WTC11 (cell line): ENCODE measurements around the gene CFAP126. TPM values are rescaled to one million over a fixed set of nuclear protein-coding genes. Genes with fewer than 3 reads are reported as not detected.
A peak's percentile ranks its signal among the peaks of the same experiment; 100 is the strongest.
"Not testable (repeated sequence)": the region's sequence is repeated elsewhere in the genome, so short reads cannot be mapped to it uniquely, and the experiment has no call there.

Experiments
- ATAC-seq: fragments of 200-7000 bp; cut with Tn5 transposase; 2 replicates; pipeline ENCODE4 v1.10.0; 2021; ENCODE audit warnings: mild to moderate bottlenecking, moderate library complexity
- CTCF ChIA-PET: fragments of 300-600 bp; sonication (Branson Sonifier 250); formaldehyde crosslinking; loops from one replicate; lab custom pipeline; 2021; ENCODE audit warnings: antibody characterized with exemption; lab: Charles Lee
- POLR2A ChIA-PET: fragments of 350-600 bp; sonication (Branson Sonifier 250); formaldehyde crosslinking; loops from one replicate; lab custom pipeline; 2021; ENCODE audit warnings: antibody characterized with exemption; lab: Charles Lee
- DNase-seq: peaks from one replicate; pipeline ENCODE4 v3.0.0; 2021; ENCODE audit warnings: low spot score
- H3K27ac Mint-ChIP-seq: 2 replicates; pipeline ENCODE4 v1.8.0; 2021; ENCODE audit warnings: mixed read lengths
- H3K27me3 Mint-ChIP-seq: 2 replicates; pipeline ENCODE4 v1.8.0; 2021; ENCODE audit warnings: low read depth, mild to moderate bottlenecking, moderate library complexity, mixed read lengths
- H3K36me3 Mint-ChIP-seq: 2 replicates; pipeline ENCODE4 v1.8.0; 2021; ENCODE audit warnings: mixed read lengths
- H3K4me1 Mint-ChIP-seq: 2 replicates; pipeline ENCODE4 v1.8.0; 2022; ENCODE audit warnings: mixed read lengths
- H3K4me3 Mint-ChIP-seq: 2 replicates; pipeline ENCODE4 v1.8.0; 2021; ENCODE audit warnings: mild to moderate bottlenecking, moderate library complexity, mixed read lengths
- H3K9me3 Mint-ChIP-seq: 2 replicates; pipeline ENCODE4 v1.8.0; 2021; ENCODE audit warnings: mixed read lengths
- ATF1 ChIP-seq: sonication (generic); formaldehyde crosslinking; IDR thresholded peaks from 2 replicates; pipeline ENCODE4 v1.8.1; 2023; ENCODE audit warnings: mild to moderate bottlenecking, moderate library complexity, missing genetic modification reagents
- ESRRA ChIP-seq: sonication (generic); formaldehyde crosslinking; IDR thresholded peaks from 2 replicates; pipeline ENCODE4 v1.8.1; 2022; ENCODE audit warnings: mild to moderate bottlenecking, missing genetic modification reagents, borderline replicate concordance
- ETV6 ChIP-seq: sonication (generic); formaldehyde crosslinking; IDR thresholded peaks from 2 replicates; pipeline ENCODE4 v1.8.1; 2022; ENCODE audit warnings: mild to moderate bottlenecking, missing genetic modification reagents
- FOXK1 ChIP-seq: sonication (generic); formaldehyde crosslinking; IDR thresholded peaks from 2 replicates; pipeline ENCODE4 v1.8.0; 2022; ENCODE audit warnings: mild to moderate bottlenecking, moderate library complexity, missing genetic modification reagents
- FOXP1 ChIP-seq: sonication (generic); formaldehyde crosslinking; IDR thresholded peaks from 2 replicates; pipeline ENCODE4 v1.8.0; 2022; ENCODE audit warnings: missing genetic modification reagents, mild to moderate bottlenecking, moderate library complexity, borderline replicate concordance
- GABPB1 ChIP-seq: sonication (generic); formaldehyde crosslinking; IDR thresholded peaks from 2 replicates; pipeline ENCODE4 v1.8.1; 2023; ENCODE audit warnings: mild to moderate bottlenecking, missing genetic modification reagents
- MYBL2 ChIP-seq: sonication (generic); formaldehyde crosslinking; IDR thresholded peaks from 2 replicates; pipeline ENCODE4 v1.8.1; 2023; ENCODE audit warnings: mild to moderate bottlenecking, moderate library complexity, missing genetic modification reagents
- SP1 ChIP-seq: sonication (generic); formaldehyde crosslinking; conservative IDR thresholded peaks from 2 replicates; pipeline ENCODE4 v1.8.1; 2022; ENCODE audit warnings: missing genetic modification reagents
- TCF7 ChIP-seq: sonication (generic); formaldehyde crosslinking; IDR thresholded peaks from 2 replicates; pipeline ENCODE4 v1.8.0; 2022; ENCODE audit warnings: mild to moderate bottlenecking, low read depth, missing genetic modification reagents, moderate library complexity
- TP53 ChIP-seq: sonication (generic); formaldehyde crosslinking; IDR thresholded peaks from 2 replicates; pipeline ENCODE4 v1.8.1; 2023; ENCODE audit warnings: mild to moderate bottlenecking, missing genetic modification reagents
- ZNF396 ChIP-seq: fragments of 250-450 bp; sonication (Bioruptor Pico); IDR thresholded peaks from 2 replicates; pipeline ENCODE4 v1.8.0; 2021; ENCODE audit warnings: mild to moderate bottlenecking, moderate library complexity, borderline replicate concordance
- total RNA-seq: library from RNA; stranded (reverse); gene quantifications from 3 replicates; pipeline ENCODE4 v1.2.3, GENCODE V29; 2021
- TF ChIP-seq, protein P1 (sequence below): sonication (generic); formaldehyde crosslinking; IDR thresholded peaks from 2 replicates; pipeline ENCODE4 v1.8.1; 2023; ENCODE audit warnings: mild to moderate bottlenecking, moderate library complexity, missing genetic modification reagents
- TF ChIP-seq, protein P2 (sequence below): sonication (generic); formaldehyde crosslinking; IDR thresholded peaks from 2 replicates; pipeline ENCODE4 v1.8.0; 2022; ENCODE audit warnings: mild to moderate bottlenecking, missing genetic modification reagents
- TF ChIP-seq, protein P3 (sequence below): sonication (generic); formaldehyde crosslinking; IDR thresholded peaks from 2 replicates; pipeline ENCODE4 v1.8.1; 2022; ENCODE audit warnings: low read depth, mild to moderate bottlenecking, moderate library complexity, missing genetic modification reagents, borderline replicate concordance
- TF ChIP-seq, protein P4 (sequence below): fragments of 250-450 bp; sonication (Bioruptor Pico); IDR thresholded peaks from 2 replicates; pipeline ENCODE4 v1.9.0; 2021; ENCODE audit warnings: moderate library complexity, mild to moderate bottlenecking, inconsistent platforms, borderline replicate concordance
- TF ChIP-seq, protein P5 (sequence below): sonication (generic); formaldehyde crosslinking; IDR thresholded peaks from 2 replicates; pipeline ENCODE4 v1.8.0; 2022; ENCODE audit warnings: missing genetic modification reagents
- TF ChIP-seq, protein P6 (sequence below): sonication (generic); formaldehyde crosslinking; IDR thresholded peaks from 2 replicates; pipeline ENCODE4 v1.8.1; 2023; ENCODE audit warnings: mild to moderate bottlenecking, missing genetic modification reagents, moderate library complexity

The CFAP126 gene
- total RNA-seq, 1 experiment from 2014 or later, result not detected

DNA sequence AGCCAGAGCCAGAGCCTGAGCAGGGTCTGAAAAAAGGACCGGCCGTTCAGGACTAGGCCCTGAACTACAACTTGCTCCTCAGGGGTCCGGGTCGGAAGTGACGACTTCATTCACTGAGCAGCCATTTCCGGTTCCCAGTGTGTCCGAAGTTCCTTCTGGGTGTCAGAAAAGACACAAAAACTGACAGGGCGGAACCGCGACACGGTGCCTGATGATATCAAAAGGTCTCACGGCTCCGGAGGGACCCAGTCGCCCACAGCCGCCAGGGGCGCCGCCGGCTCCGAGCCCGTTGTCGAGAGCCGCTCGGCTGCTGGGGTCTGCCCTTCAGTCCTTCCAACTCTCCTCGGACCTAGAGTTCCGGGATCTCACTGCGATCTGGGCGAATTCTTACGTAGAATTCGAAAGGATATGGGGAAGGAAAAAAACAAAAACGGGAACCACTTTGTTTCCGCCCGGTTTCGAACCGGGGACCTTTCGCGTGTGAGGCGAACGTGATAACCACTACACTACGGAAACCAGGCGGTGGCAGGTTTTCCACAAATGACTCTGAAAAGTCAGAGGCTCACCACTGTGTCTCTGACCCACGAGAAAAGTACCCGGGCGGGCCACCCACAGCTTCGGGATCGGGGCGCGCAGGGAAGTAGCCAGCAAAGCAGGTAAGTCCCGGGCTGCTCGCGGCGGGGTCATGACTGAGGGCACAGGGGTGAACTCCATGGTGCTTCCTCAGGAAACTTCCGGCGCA, 31.8 kb upstream of the CFAP126 start (continued):
- TF ChIP-seq MYBL2 (CRISPR knock-in tag) (peak; percentile 81), FOXK1 (CRISPR knock-in tag) (peak; percentile 9; the same call in 1 of the 2 replicates), SP1 (CRISPR knock-in tag) (peak; percentile 76), FOXP1 (CRISPR knock-in tag) (no peak; the same call in 1 of the 2 replicates)
- TF ChIP-seq, protein P1, sequence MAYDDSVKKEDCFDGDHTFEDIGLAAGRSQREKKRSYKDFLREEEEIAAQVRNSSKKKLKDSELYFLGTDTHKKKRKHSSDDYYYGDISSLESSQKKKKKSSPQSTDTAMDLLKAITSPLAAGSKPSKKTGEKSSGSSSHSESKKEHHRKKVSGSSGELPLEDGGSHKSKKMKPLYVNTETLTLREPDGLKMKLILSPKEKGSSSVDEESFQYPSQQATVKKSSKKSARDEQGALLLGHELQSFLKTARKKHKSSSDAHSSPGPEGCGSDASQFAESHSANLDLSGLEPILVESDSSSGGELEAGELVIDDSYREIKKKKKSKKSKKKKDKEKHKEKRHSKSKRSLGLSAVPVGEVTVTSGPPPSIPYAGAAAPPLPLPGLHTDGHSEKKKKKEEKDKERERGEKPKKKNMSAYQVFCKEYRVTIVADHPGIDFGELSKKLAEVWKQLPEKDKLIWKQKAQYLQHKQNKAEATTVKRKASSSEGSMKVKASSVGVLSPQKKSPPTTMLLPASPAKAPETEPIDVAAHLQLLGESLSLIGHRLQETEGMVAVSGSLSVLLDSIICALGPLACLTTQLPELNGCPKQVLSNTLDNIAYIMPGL (CRISPR knock-in tag), result peak; percentile 100
- TF ChIP-seq, all 79 proteins: peak for 16

DNA sequence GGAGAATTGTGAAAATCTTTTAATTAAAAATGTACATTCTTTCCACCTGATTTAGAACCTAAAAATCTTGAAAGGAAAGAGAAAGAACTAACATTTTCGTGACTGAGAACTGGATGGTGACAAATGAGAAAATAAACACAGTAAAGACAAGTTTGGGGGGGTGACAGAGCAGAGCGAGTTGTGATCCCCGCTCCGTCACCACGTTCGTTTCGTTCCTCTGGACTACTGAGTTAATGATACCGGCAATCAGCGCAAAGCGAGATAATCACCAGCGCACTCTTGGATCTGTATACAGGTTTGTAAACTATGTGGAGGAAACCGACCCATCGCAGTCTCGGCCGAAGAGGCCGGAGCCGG, 31.2 kb upstream of the CFAP126 start:
- ATAC-seq (no peak), DNase-seq (no peak)
- Mint-ChIP-seq H3K4me3 (peak overlapping the region; percentile 95), H3K27me3 (peaks cover 11% of the 10 kb centered on the region; the same call in 1 of the 2 replicates), H3K27ac (peak overlapping the region; percentile 100), H3K36me3 (no peaks in the 10 kb centered on the region), H3K9me3 (0 out of 2 replicates have a peak, but pooled peaks cover 3% of the 10 kb centered on the region), H3K4me1 (peaks cover 13% of the 10 kb centered on the region)
- TF ChIP-seq, protein P2, sequence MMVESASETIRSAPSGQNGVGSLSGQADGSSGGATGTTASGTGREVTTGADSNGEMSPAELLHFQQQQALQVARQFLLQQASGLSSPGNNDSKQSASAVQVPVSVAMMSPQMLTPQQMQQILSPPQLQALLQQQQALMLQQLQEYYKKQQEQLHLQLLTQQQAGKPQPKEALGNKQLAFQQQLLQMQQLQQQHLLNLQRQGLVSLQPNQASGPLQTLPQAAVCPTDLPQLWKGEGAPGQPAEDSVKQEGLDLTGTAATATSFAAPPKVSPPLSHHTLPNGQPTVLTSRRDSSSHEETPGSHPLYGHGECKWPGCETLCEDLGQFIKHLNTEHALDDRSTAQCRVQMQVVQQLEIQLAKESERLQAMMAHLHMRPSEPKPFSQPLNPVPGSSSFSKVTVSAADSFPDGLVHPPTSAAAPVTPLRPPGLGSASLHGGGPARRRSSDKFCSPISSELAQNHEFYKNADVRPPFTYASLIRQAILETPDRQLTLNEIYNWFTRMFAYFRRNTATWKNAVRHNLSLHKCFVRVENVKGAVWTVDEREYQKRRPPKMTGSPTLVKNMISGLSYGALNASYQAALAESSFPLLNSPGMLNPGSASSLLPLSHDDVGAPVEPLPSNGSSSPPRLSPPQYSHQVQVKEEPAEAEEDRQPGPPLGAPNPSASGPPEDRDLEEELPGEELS (CRISPR knock-in tag), result no peak
- TF ChIP-seq TP53 (CRISPR knock-in tag), result no peak
- TF ChIP-seq TCF7 (CRISPR knock-in tag), result no peak
- TF ChIP-seq, protein P1 (CRISPR knock-in tag), result no peak
- TF ChIP-seq, protein P3, sequence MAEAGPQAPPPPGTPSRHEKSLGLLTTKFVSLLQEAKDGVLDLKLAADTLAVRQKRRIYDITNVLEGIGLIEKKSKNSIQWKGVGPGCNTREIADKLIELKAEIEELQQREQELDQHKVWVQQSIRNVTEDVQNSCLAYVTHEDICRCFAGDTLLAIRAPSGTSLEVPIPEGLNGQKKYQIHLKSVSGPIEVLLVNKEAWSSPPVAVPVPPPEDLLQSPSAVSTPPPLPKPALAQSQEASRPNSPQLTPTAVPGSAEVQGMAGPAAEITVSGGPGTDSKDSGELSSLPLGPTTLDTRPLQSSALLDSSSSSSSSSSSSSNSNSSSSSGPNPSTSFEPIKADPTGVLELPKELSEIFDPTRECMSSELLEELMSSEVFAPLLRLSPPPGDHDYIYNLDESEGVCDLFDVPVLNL, result no peak
- TF ChIP-seq ETV6 (CRISPR knock-in tag), result no peak
- TF ChIP-seq, protein P4, sequence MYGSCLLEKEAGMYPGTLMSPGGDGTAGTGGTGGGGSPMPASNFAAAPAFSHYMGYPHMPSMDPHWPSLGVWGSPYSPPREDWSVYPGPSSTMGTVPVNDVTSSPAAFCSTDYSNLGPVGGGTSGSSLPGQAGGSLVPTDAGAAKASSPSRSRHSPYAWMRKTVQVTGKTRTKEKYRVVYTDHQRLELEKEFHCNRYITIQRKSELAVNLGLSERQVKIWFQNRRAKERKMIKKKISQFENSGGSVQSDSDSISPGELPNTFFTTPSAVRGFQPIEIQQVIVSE (CRISPR knock-in tag), result no peak
- no peak for TF ChIP-seq ESRRA
- TF ChIP-seq, protein P5, sequence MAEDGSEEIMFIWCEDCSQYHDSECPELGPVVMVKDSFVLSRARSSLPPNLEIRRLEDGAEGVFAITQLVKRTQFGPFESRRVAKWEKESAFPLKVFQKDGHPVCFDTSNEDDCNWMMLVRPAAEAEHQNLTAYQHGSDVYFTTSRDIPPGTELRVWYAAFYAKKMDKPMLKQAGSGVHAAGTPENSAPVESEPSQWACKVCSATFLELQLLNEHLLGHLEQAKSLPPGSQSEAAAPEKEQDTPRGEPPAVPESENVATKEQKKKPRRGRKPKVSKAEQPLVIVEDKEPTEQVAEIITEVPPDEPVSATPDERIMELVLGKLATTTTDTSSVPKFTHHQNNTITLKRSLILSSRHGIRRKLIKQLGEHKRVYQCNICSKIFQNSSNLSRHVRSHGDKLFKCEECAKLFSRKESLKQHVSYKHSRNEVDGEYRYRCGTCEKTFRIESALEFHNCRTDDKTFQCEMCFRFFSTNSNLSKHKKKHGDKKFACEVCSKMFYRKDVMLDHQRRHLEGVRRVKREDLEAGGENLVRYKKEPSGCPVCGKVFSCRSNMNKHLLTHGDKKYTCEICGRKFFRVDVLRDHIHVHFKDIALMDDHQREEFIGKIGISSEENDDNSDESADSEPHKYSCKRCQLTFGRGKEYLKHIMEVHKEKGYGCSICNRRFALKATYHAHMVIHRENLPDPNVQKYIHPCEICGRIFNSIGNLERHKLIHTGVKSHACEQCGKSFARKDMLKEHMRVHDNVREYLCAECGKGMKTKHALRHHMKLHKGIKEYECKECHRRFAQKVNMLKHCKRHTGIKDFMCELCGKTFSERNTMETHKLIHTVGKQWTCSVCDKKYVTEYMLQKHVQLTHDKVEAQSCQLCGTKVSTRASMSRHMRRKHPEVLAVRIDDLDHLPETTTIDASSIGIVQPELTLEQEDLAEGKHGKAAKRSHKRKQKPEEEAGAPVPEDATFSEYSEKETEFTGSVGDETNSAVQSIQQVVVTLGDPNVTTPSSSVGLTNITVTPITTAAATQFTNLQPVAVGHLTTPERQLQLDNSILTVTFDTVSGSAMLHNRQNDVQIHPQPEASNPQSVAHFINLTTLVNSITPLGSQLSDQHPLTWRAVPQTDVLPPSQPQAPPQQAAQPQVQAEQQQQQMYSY (CRISPR knock-in tag), result no peak
- no peak for TF ChIP-seq ZNF396
- TF ChIP-seq GABPB1 (CRISPR knock-in tag), result no peak
- no peak for TF ChIP-seq ATF1 (CRISPR knock-in tag)
- TF ChIP-seq, protein P6, sequence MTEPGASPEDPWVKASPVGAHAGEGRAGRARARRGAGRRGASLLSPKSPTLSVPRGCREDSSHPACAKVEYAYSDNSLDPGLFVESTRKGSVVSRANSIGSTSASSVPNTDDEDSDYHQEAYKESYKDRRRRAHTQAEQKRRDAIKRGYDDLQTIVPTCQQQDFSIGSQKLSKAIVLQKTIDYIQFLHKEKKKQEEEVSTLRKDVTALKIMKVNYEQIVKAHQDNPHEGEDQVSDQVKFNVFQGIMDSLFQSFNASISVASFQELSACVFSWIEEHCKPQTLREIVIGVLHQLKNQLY (CRISPR knock-in tag), result no peak
- ChIA-PET POLR2A (no interaction called here), CTCF (no interaction called here)

DNA sequence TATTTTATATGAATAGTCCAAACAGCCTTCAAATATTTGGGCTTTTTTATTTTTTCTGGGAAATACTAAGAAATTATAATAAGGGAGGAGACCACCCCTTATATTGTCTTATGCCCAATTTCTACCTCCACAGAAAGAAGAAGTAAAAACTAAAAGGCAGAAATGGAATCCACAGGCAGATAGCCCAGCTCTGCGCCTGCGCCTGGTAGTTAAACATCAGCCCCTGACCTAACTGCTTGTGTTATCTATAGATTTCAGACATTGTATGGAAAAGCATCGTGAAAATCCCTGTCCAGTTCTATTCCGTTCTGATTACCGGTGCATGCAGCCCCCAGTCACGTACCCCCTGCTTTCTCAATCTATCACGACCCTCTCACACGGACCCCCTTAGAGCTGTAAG, 29.4 kb upstream of the CFAP126 start:
- H3K27ac Mint-ChIP-seq, DNase-seq, ATAC-seq, POLR2A ChIA-PET, H3K4me3 Mint-ChIP-seq, H3K36me3 Mint-ChIP-seq, H3K9me3 Mint-ChIP-seq: not testable (repeated sequence)
- Mint-ChIP-seq H3K27me3 (peaks cover 14% of the 10 kb centered on the region), H3K4me1 (peaks cover 13% of the 10 kb centered on the region)
- CTCF ChIA-PET, result interaction anchor here (0.9 kb wide), 1 partner anchor 43 kb away, joined by 3 read pairs; no protein-coding TSS in a partner anchor
